GM23338 (cell line): Measurements from ENCODE around the gene CD19. TPM values are rescaled to one million over a fixed set of nuclear protein-coding genes. Genes with fewer than 3 reads are reported as not detected.

Source experiments
- ATAC-seq: fragments of 200-7000 bp; cut with Tn5 transposase; 3 replicates; pipeline ENCODE4 v1.9.1; 2020
- DNase-seq: peaks from one replicate; pipeline ENCODE4 v3.0.0-alpha.2; 2015; ENCODE audit warnings: low spot score
- H2AFZ ChIP-seq: fragments of 200-600 bp; sonication (generic); 2 replicates; pipeline ENCODE4 v1.8.0; 2016; ENCODE audit warnings: antibody characterized with exemption, mild to moderate bottlenecking, moderate library complexity
- H3F3A ChIP-seq: fragments of 200-600 bp; sonication (generic); replicated peaks from 2 replicates; pipeline ENCODE4 v1.8.0; 2017; ENCODE audit warnings: antibody characterized with exemption, mixed run types, low read depth
- H3K27ac ChIP-seq: fragments of 200-600 bp; sonication (generic); 2 replicates; pipeline ENCODE4 v1.6.1; 2016; ENCODE audit warnings: low read depth
- H3K27me3 ChIP-seq: fragments of 200-600 bp; sonication (generic); 2 replicates; pipeline ENCODE4 v1.8.0; 2016; ENCODE audit warnings: mild to moderate bottlenecking, mixed run types, moderate library complexity; ENCODE audit not compliant: insufficient read depth
- H3K36me3 ChIP-seq: fragments of 200-600 bp; sonication (generic); 2 replicates; pipeline ENCODE4 v1.8.0; 2016; ENCODE audit warnings: mild to moderate bottlenecking; ENCODE audit not compliant: insufficient read depth
- H3K4me1 ChIP-seq: fragments of 200-600 bp; sonication (generic); 2 replicates; pipeline ENCODE4 v1.8.0; 2016; ENCODE audit warnings: mild to moderate bottlenecking, moderate library complexity; ENCODE audit not compliant: insufficient read depth
- H3K4me2 ChIP-seq: fragments of 200-600 bp; sonication (generic); 2 replicates; pipeline ENCODE4 v1.7.1; 2017; ENCODE audit warnings: mixed run types
- H3K4me3 ChIP-seq: fragments of 200-600 bp; sonication (generic); 2 replicates; pipeline ENCODE4 v1.6.1; 2016; ENCODE audit warnings: mixed run types
- H3K79me2 ChIP-seq: fragments of 200-600 bp; sonication (generic); replicated peaks from 2 replicates; pipeline ENCODE4 v1.8.0; 2017; ENCODE audit warnings: mild to moderate bottlenecking; ENCODE audit not compliant: insufficient read depth
- H3K9me2 ChIP-seq: fragments of 200-600 bp; sonication (generic); 2 replicates; pipeline ENCODE4 v1.8.0; 2017; ENCODE audit not compliant: insufficient read depth
- H4K20me1 ChIP-seq: fragments of 200-600 bp; sonication (generic); replicated peaks from 2 replicates; pipeline ENCODE4 v1.8.0; 2017; ENCODE audit warnings: mild to moderate bottlenecking; ENCODE audit not compliant: insufficient read depth
- H3K27ac Mint-ChIP-seq: 2 replicates; pipeline ENCODE4 v1.8.0; 2020; ENCODE audit warnings: inconsistent platforms, mild to moderate bottlenecking, moderate library complexity, mixed read lengths
- H3K27me3 Mint-ChIP-seq: 3 replicates; pipeline ENCODE4 v1.8.0; 2022; ENCODE audit warnings: low read depth, mild to moderate bottlenecking, moderate library complexity, mixed read lengths, inconsistent platforms; ENCODE audit not compliant: insufficient read depth, poor library complexity
- H3K36me3 Mint-ChIP-seq: 3 replicates; pipeline ENCODE4 v1.8.0; 2021; ENCODE audit warnings: low read depth, mild to moderate bottlenecking, inconsistent platforms, moderate library complexity, mixed read lengths
- H3K4me1 Mint-ChIP-seq: 3 replicates; pipeline ENCODE4 v1.8.0; 2020; ENCODE audit warnings: mild to moderate bottlenecking, inconsistent platforms, mixed read lengths
- H3K4me3 Mint-ChIP-seq: 3 replicates; pipeline ENCODE4 v1.8.0; 2021; ENCODE audit warnings: moderate library complexity, mild to moderate bottlenecking, inconsistent platforms, mixed read lengths
- H3K9me3 Mint-ChIP-seq: 3 replicates; pipeline ENCODE4 v1.8.0; 2020; ENCODE audit warnings: moderate library complexity, mild to moderate bottlenecking, inconsistent platforms, mixed read lengths
- CREB1 ChIP-seq: fragments of 250-450 bp; sonication (Bioruptor Pico); IDR thresholded peaks from 2 replicates; pipeline ENCODE4 v1.5.0; 2020; ENCODE audit warnings: low read depth, mild to moderate bottlenecking, moderate library complexity
- CTCF ChIP-seq, 2 experiments: fragments of 200-600 bp in 1 of 2; sonication (generic) in 1 of 2; conservative IDR thresholded peaks; 2 replicates each; pipeline versions ENCODE4 v1.5.1 to v1.6.1; 2016 to 2017; ENCODE audit warnings: antibody characterized with exemption in 2 of 2, low read depth in 2 of 2, mild to moderate bottlenecking in 2 of 2, moderate library complexity in 1 of 2
- ETS1 ChIP-seq: IDR thresholded peaks from 2 replicates; pipeline ENCODE4 v1.6.1; 2016; ENCODE audit warnings: antibody characterized with exemption
- EZH2 ChIP-seq: fragments of 200-600 bp; sonication (generic); IDR thresholded peaks from one replicate; pipeline ENCODE4 v1.8.0; 2017; ENCODE audit warnings: antibody characterized with exemption, mild to moderate bottlenecking, low read depth; ENCODE audit not compliant: unreplicated experiment
- EZH2phosphoT487 ChIP-seq: fragments of 200-600 bp; sonication (generic); IDR thresholded peaks from one replicate; pipeline ENCODE4 v1.8.1; 2018; ENCODE audit warnings: antibody characterized with exemption; ENCODE audit not compliant: unreplicated experiment
- JUNB ChIP-seq: IDR thresholded peaks from one replicate; pipeline ENCODE4 v1.6.1; 2016; ENCODE audit warnings: antibody characterized with exemption; ENCODE audit not compliant: unreplicated experiment
- POLR2AphosphoS5 ChIP-seq: IDR thresholded peaks from 2 replicates; pipeline ENCODE4 v1.6.1; 2016; ENCODE audit warnings: antibody characterized with exemption, low read depth
- STAT1 ChIP-seq: IDR thresholded peaks from one replicate; pipeline ENCODE4 v1.6.1; 2016; ENCODE audit warnings: antibody characterized with exemption; ENCODE audit not compliant: unreplicated experiment
- ZNF114 ChIP-seq: fragments of 250-450 bp; sonication (Bioruptor Pico); IDR thresholded peaks from 2 replicates; pipeline ENCODE4 v1.5.0; 2020; ENCODE audit warnings: mild to moderate bottlenecking, moderate library complexity
- polyA plus RNA-seq: library from polyadenylated mRNA; unstranded; fragments of >200 nt; fragmentation: Nextera tagmentation; extraction: Ambion mirVana; gene quantifications from 2 replicates; pipeline ENCODE4 v1.2.1, GENCODE V29; 2016
- total RNA-seq: library from RNA; depleted of rRNA; stranded (reverse); fragments of >200 nt; shearing (Covaris generic); gene quantifications from 2 replicates; pipeline ENCODE4 v1.2.3, GENCODE V29; 2014

CD19 gene
- total and polyA plus RNA-seq, 2 experiments from 2014 or later = 0.83 to 1.9 TPM

GRCh38 chr16:28958836-28959235, 27.1 kb downstream of the CD19 start (continued):
- TF ChIP-seq STAT1 = no peak
- no peak for TF ChIP-seq ETS1
- TF ChIP-seq EZH2 = no peak

- Histone ChIP-seq H4K20me1 (peaks cover 16% of the 10 kb centered on the region), H3K4me2 (no peak overlapping the region), H3K9me2 (no peaks in the 10 kb centered on the region), H3F3A (no peaks in the 10 kb centered on the region), H3K4me1 (no peaks in the 10 kb centered on the region), H3K27ac (no peak overlapping the region), H2AFZ (no peak overlapping the region), H3K36me3 (peaks cover 29% of the 10 kb centered on the region), H3K79me2 (no peaks in the 10 kb centered on the region), H3K4me3 (no peak overlapping the region), H3K27me3 (no peaks in the 10 kb centered on the region)
- Mint-ChIP-seq H3K27me3 (peaks cover 3% of the 10 kb centered on the region), H3K4me1 (no peaks in the 10 kb centered on the region), H3K9me3 (no peaks in the 10 kb centered on the region), H3K36me3 (peaks cover 55% of the 10 kb centered on the region), H3K4me3 (no peak overlapping the region), H3K27ac (no peak overlapping the region)
- DNase-seq = no peak
- TF ChIP-seq EZH2phosphoT487 (no peak), ETS1 (no peak), CREB1 (CRISPR knock-in tag) (no peak), POLR2AphosphoS5 (no peak), JUNB (no peak), CTCF (conservative IDR thresholded peaks at IDR 0.05; ENCODE audit: low read depth in 2 of 2) (no peak)
- no peak for ATAC-seq
Observed at GRCh38 chr16:28964072-28964471, 32.3 kb downstream of the CD19 start.

GRCh38 chr16:28964496-28964895, 32.7 kb downstream of the CD19 start:
- Histone ChIP-seq H4K20me1 (peaks cover 13% of the 10 kb centered on the region), H3K4me1 (no peaks in the 10 kb centered on the region), H3K36me3 (peaks cover 29% of the 10 kb centered on the region), H3K27ac (no peak overlapping the region), H3K4me3 (no peak overlapping the region), H3K79me2 (no peaks in the 10 kb centered on the region), H3K9me2 (no peaks in the 10 kb centered on the region), H3K27me3 (no peaks in the 10 kb centered on the region), H3K4me2 (no peak overlapping the region), H3F3A (no peaks in the 10 kb centered on the region), H2AFZ (no peak overlapping the region)
- Mint-ChIP-seq H3K27me3 (peaks cover 3% of the 10 kb centered on the region), H3K4me3 (no peak overlapping the region), H3K9me3 (no peaks in the 10 kb centered on the region), H3K36me3 (peaks cover 51% of the 10 kb centered on the region), H3K27ac (no peak overlapping the region), H3K4me1 (no peaks in the 10 kb centered on the region)
- no peak for ATAC-seq
- TF ChIP-seq CTCF (conservative IDR thresholded peaks at IDR 0.05; ENCODE audit: low read depth in 2 of 2) (no peak), CREB1 (CRISPR knock-in tag) (no peak), STAT1 (no peak), ZNF114 (CRISPR knock-in tag) (no peak), POLR2AphosphoS5 (no peak), ETS1 (no peak)
- no peak for DNase-seq
